Sigmoid colon (tissue), 7 donors: ENCODE measurements around the gene CFAP46. TPM values are rescaled to one million over a fixed set of nuclear protein-coding genes. Genes with fewer than 3 reads are reported as not detected.

ENCODE experiments used
- DNase-seq: peaks from one replicate; pipeline ENCODE4 v3.0.0-alpha.2; 2019
- H3K27ac ChIP-seq, 4 donors: fragments of 200-600 bp; sonication (generic); one replicate each; pipeline ENCODE4 v1.5.1; 2016 to 2019; ENCODE audit warnings: mild to moderate bottlenecking in 1 of 4
- H3K27me3 ChIP-seq, 3 donors: fragments of 200-600 bp; sonication (generic); one replicate each; pipeline ENCODE4 v1.5.1; 2019; ENCODE audit warnings: mild to moderate bottlenecking in 1 of 3
- H3K36me3 ChIP-seq, 4 donors: fragments of 200-600 bp; sonication (generic); one replicate each; pipeline ENCODE4 v1.5.1; 2016 to 2019
- H3K4me1 ChIP-seq, 4 donors: fragments of 200-600 bp; sonication (generic); one replicate each; pipeline ENCODE4 v1.5.1; 2017 to 2019
- H3K4me3 ChIP-seq, 4 donors: fragments of 200-600 bp; sonication (generic); one replicate each; pipeline ENCODE4 v1.5.1; 2017 to 2019; ENCODE audit warnings: mild to moderate bottlenecking in 2 of 4, moderate library complexity in 1 of 4
- H3K9me3 ChIP-seq, 4 donors: fragments of 200-600 bp in 3 of 4; sonication (generic) in 3 of 4; one replicate each; pipeline versions ENCODE4 v1.5.1 to v1.6.1; 2013 to 2019
- EP300 ChIP-seq, 4 donors: sonication (generic); formaldehyde crosslinking; IDR thresholded peaks; one replicate each; pipeline ENCODE4 v1.6.1; 2017; ENCODE audit warnings: antibody characterized with exemption in 4 of 4
- POLR2A ChIP-seq, 2 donors: fragments of 450-650 bp; IDR thresholded peaks; one replicate each; pipeline ENCODE4 v1.6.1; 2016; ENCODE audit warnings: antibody characterized with exemption in 2 of 2, mild to moderate bottlenecking in 2 of 2, moderate library complexity in 2 of 2
- POLR2AphosphoS5 ChIP-seq, 4 donors: sonication (generic); formaldehyde crosslinking; IDR thresholded peaks; one replicate each; pipeline ENCODE4 v1.6.1; 2017; ENCODE audit warnings: antibody characterized with exemption in 4 of 4
- WGBS, 2 donors: extraction: QIAGEN DNeasy Blood & Tissue Kit; methylation state at CpG; one replicate each; pipeline ENCODE4 v1.1.7; 2013; 5-methylcytosine and 5-hydroxymethylcytosine counted together
- intact Hi-C: fragments of 100-400 bp; cut with DNase I; formaldehyde crosslinking; loops from one replicate; pipeline ENCODE4 v1.15.1; 2023
- polyA plus RNA-seq, 3 donors: library from polyadenylated mRNA; stranded (reverse); fragments of 200-250 nt; gene quantifications; one replicate each; pipeline ENCODE4 v1.2.3, GENCODE V29; 2013
- total RNA-seq, 4 donors: library from RNA; depleted of rRNA; stranded (reverse); fragments of >200 nt; gene quantifications; one replicate each; pipeline ENCODE4 v1.1.0, GENCODE V29; 2016
- TF ChIP-seq, protein P1 (sequence below), 4 experiments: fragments of 450-650 bp in 3 of 4; fragments of 200-600 bp in 1 of 4; IDR thresholded peaks; one replicate each; pipeline ENCODE4 v1.5.1; 2016 to 2019; ENCODE audit warnings: antibody characterized with exemption in 4 of 4, mild to moderate bottlenecking in 3 of 4, moderate library complexity in 2 of 4
- donor health status: healthy with polysubstance abuse.
- donor health status: Bipolar disorder and iron deficiency.
- donor health status: healthy.

CFAP46 gene
- total and polyA plus RNA-seq, 7 donors = 0.10 to 1.7 (median 0.38) TPM; not detected in 3

DNA sequence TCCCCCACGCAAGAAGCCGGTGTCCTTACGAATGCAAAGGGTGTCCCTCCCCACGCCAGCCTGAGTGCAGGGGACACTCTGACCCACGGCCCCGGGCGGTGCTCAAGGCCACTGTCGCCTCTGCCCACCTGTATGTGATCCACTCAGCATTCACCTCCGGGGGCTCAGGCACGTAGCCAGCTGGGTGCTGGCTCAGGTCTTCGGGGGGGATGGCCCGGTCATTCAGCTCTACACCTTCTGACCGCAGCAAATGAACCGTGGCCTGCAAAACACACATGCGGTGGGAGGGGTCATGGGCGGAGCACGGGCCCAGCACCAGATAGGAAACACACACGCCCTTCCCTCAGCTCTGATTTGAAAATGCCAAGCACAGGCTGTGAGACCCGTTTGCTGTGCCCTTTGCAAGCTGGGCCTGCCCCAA is 25.9 kb downstream of the CFAP46 start:
- H3K4me1 ChIP-seq = no peaks in the 10 kb centered on the region
- H3K4me3 ChIP-seq = no peak overlapping the region
- no peaks in the 10 kb centered on the region for H3K9me3 ChIP-seq
- no peak for TF ChIP-seq POLR2AphosphoS5 (IDR thresholded peaks at IDR 0.05)
- TF ChIP-seq EP300 (IDR thresholded peaks at IDR 0.05) = no peak
- TF ChIP-seq, protein P1, sequence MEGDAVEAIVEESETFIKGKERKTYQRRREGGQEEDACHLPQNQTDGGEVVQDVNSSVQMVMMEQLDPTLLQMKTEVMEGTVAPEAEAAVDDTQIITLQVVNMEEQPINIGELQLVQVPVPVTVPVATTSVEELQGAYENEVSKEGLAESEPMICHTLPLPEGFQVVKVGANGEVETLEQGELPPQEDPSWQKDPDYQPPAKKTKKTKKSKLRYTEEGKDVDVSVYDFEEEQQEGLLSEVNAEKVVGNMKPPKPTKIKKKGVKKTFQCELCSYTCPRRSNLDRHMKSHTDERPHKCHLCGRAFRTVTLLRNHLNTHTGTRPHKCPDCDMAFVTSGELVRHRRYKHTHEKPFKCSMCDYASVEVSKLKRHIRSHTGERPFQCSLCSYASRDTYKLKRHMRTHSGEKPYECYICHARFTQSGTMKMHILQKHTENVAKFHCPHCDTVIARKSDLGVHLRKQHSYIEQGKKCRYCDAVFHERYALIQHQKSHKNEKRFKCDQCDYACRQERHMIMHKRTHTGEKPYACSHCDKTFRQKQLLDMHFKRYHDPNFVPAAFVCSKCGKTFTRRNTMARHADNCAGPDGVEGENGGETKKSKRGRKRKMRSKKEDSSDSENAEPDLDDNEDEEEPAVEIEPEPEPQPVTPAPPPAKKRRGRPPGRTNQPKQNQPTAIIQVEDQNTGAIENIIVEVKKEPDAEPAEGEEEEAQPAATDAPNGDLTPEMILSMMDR (IDR thresholded peaks at IDR 0.05) = no peak
- TF ChIP-seq POLR2A (IDR thresholded peaks at IDR 0.05) = no peak
- no peaks in the 10 kb centered on the region for H3K36me3 ChIP-seq
- DNase-seq = peak; percentile 60
- H3K27me3 ChIP-seq = no peaks in the 10 kb centered on the region
- WGBS, 2 donors = 35 to 74% methylated on average over 19 of the region's 19 CpGs
- no peak overlapping the region for H3K27ac ChIP-seq
- intact Hi-C loops = no loop called here

DNA sequence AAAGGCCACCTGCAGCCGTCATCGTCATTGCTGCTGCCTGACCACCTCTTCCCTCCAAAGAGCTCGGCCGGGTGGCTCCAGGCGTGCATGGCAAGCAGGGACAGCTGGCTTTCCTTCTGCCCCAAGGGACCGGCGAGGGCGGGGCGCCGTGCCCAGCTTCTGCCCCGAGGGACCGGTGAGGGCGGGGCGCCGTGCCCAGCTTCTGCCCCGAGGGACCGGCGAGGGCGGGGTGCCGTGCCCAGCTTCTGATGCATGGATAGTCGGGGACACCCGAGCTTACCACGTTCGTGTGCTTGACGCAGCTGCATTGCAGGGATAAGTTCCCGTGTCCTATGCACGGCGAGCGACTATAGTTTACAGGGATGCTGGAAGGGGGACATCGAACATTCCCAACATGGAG is 27.0 kb downstream of the CFAP46 start:
- no peak for TF ChIP-seq POLR2AphosphoS5 (IDR thresholded peaks at IDR 0.05)
- no peak for TF ChIP-seq EP300 (IDR thresholded peaks at IDR 0.05)
- TF ChIP-seq, protein P1 (IDR thresholded peaks at IDR 0.05) = no peak
- TF ChIP-seq POLR2A (IDR thresholded peaks at IDR 0.05) = no peak
- Histone ChIP-seq H3K4me3 (no peak overlapping the region), H3K4me1 (no peaks in the 10 kb centered on the region), H3K27ac (no peak overlapping the region), H3K36me3 (no peaks in the 10 kb centered on the region), H3K27me3 (no peaks in the 10 kb centered on the region), H3K9me3 (no peaks in the 10 kb centered on the region)
- 44 to 73% methylated on average over 30 of the region's 30 CpGs for WGBS, 2 donors
- intact Hi-C loops = no loop called here
- DNase-seq = peak; percentile 49

DNA sequence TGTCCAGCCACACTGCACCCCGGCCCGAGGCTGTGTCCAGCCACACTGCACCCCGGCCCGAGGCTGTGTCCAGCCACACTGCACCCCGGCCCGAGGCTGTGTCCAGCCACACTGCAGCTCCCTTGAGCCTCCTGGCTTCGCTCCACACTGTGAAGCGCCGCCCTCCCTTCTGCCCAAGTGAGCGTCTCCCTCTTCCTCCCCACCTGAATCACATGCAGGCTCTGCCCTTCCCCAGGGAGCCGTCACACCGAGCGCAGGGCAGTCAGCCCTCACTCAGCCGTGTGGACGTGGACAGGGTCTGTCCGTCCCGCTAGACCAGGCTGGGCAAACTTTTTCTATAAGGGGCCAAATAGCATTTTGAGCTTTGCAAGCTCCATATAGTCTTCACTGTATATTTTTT is 27.6 kb downstream of the CFAP46 start:
- peak; percentile 28 for DNase-seq
- WGBS, 2 donors = 88 to 89% methylated on average over 15 of the region's 17 CpGs
- TF ChIP-seq POLR2A (IDR thresholded peaks at IDR 0.05) = no peak
- TF ChIP-seq, protein P1 (IDR thresholded peaks at IDR 0.05) = no peak
- no peak for TF ChIP-seq POLR2AphosphoS5 (IDR thresholded peaks at IDR 0.05)
- no peak for TF ChIP-seq EP300 (IDR thresholded peaks at IDR 0.05)
- H3K9me3 ChIP-seq = no peaks in the 10 kb centered on the region
- H3K36me3 ChIP-seq = no peaks in the 10 kb centered on the region
- no peaks in the 10 kb centered on the region for H3K27me3 ChIP-seq
- H3K4me1 ChIP-seq = no peaks in the 10 kb centered on the region
- H3K4me3 ChIP-seq = no peak overlapping the region
- intact Hi-C loops = no loop called here
- no peak overlapping the region for H3K27ac ChIP-seq

DNA sequence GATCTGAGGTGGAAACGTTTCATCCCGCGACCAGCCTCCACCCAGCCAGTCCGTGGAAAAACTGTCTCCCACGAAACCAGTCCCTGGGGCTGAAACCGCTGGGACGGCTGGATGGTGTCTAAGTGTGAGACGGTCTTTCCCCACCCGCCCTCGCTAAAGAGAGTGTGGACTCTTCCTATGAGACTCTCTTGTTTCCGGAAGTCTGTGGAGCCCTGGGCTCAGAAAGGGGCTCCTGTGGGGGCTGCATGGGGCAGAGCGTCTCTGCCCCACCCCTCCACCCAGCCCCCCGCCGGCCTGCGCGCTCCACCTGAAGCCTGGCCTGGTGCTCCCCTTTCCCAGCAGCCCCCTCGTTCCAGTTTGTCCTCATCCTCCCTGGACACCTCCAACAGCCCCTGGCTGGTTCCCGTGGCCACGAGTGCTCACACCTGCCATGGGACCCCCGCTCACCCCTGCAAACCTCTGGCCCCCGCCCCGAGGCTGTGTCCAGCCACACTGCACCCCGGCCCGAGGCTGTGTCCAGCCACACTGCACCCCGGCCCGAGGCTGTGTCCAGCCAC is 28.7 kb downstream of the CFAP46 start:
- Histone ChIP-seq H3K4me1 (no peaks in the 10 kb centered on the region), H3K27me3 (no peaks in the 10 kb centered on the region), H3K27ac (no peak overlapping the region), H3K4me3 (no peak overlapping the region), H3K36me3 (no peaks in the 10 kb centered on the region), H3K9me3 (no peaks in the 10 kb centered on the region)
- DNase-seq = peak; percentile 36
- TF ChIP-seq POLR2AphosphoS5 (IDR thresholded peaks at IDR 0.05) (no peak), POLR2A (IDR thresholded peaks at IDR 0.05) (no peak), EP300 (IDR thresholded peaks at IDR 0.05) (no peak)
- TF ChIP-seq, protein P1 (IDR thresholded peaks at IDR 0.05) = no peak
- 69 to 81% methylated on average over 26 of the region's 26 CpGs for WGBS, 2 donors
- intact Hi-C loops = no loop called here
